ENCODE results near the gene LMCD1.

Gene LMCD1

GRCh38 chr3:8597219-8597853, 95.7 kb downstream of the LMCD1 start:
- H3K36me3 ChIP-seq: no peaks in the 10 kb centered on the region

GRCh38 chr3:8599146-8599545, 97.5 kb downstream of the LMCD1 start:
- Histone ChIP-seq H3K4me1 (no peaks in the 10 kb centered on the region), H3K4me3 (ENCODE audit: low read depth, low read length) (no peak overlapping the region), H3K9me3 (no peaks in the 10 kb centered on the region), H3K27me3 (no peaks in the 10 kb centered on the region), H3K36me3 (no peaks in the 10 kb centered on the region)
- TF ChIP-seq, protein P1, sequence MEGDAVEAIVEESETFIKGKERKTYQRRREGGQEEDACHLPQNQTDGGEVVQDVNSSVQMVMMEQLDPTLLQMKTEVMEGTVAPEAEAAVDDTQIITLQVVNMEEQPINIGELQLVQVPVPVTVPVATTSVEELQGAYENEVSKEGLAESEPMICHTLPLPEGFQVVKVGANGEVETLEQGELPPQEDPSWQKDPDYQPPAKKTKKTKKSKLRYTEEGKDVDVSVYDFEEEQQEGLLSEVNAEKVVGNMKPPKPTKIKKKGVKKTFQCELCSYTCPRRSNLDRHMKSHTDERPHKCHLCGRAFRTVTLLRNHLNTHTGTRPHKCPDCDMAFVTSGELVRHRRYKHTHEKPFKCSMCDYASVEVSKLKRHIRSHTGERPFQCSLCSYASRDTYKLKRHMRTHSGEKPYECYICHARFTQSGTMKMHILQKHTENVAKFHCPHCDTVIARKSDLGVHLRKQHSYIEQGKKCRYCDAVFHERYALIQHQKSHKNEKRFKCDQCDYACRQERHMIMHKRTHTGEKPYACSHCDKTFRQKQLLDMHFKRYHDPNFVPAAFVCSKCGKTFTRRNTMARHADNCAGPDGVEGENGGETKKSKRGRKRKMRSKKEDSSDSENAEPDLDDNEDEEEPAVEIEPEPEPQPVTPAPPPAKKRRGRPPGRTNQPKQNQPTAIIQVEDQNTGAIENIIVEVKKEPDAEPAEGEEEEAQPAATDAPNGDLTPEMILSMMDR (IDR thresholded peaks at IDR 0.05; ENCODE audit: low read depth, low read length): no peak
- DNase-seq: no peak

More at GRCh38 chr3:8597219-8597853, 95.7 kb downstream of the LMCD1 start:
- H3K27me3 ChIP-seq: no peaks in the 10 kb centered on the region
- H3K9me3 ChIP-seq: no peaks in the 10 kb centered on the region
- no peak for DNase-seq
- TF ChIP-seq, protein P1 (IDR thresholded peaks at IDR 0.05; ENCODE audit: low read depth, low read length): no peak
- H3K4me1 ChIP-seq: no peaks in the 10 kb centered on the region
- H3K4me3 ChIP-seq (ENCODE audit: low read depth, low read length): no peak overlapping the region

DNA sequence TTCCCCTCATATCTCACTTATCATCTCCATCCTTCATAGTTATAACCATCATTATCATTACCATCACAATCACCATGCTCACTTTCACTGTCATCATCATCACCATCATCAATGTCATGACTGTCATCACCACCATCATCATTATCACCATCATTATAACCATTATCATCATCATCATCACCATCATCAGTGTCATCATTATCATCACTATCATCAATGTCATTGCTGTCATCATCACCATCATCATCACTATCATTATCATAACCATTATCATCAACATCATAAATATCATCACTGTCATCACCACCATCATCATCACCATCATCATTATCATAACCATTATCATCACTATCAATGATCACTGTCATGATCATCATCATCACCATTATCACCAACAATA, 98.8 kb downstream of the LMCD1 start:
- no peaks in the 10 kb centered on the region for H3K4me1 ChIP-seq
- no peaks in the 10 kb centered on the region for H3K9me3 ChIP-seq
- DNase-seq: no peak
- no peaks in the 10 kb centered on the region for H3K27me3 ChIP-seq
- H3K4me3 ChIP-seq (ENCODE audit: low read depth, low read length): no peak overlapping the region
- H3K36me3 ChIP-seq: no peaks in the 10 kb centered on the region
- TF ChIP-seq, protein P1 (IDR thresholded peaks at IDR 0.05; ENCODE audit: low read depth, low read length): no peak

- Histone ChIP-seq H3K27me3 (no peaks in the 10 kb centered on the region), H3K9me3 (no peaks in the 10 kb centered on the region), H3K4me1 (peaks cover 6% of the 10 kb centered on the region; the same call in 1 of the 2 replicates), H3K36me3 (no peaks in the 10 kb centered on the region), H3K4me3 (ENCODE audit: low read depth, low read length) (no peak overlapping the region)
- TF ChIP-seq, protein P1 (IDR thresholded peaks at IDR 0.05; ENCODE audit: low read depth, low read length): no peak
- no peak for DNase-seq
Measured at GRCh38 chr3:8603115-8603710, 101.6 kb downstream of the LMCD1 start.

DNA sequence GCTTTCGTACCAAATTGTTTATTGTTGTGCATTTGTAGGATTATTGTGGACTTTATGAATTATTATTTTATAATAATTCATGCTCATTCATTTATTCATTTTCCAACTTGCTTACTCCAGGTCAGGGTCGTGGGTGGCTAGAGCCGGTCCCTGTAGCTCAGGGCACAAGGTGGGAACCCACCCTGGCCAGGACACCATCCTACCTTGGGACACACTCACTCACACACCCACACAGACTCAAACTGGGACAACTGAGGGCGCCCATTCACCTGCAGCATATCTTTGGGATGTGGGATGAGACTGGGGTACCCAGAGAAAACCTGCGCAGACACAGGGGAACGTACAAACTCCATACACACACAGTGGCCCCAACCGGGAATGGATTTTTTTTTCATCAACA, 102.4 kb downstream of the LMCD1 start:
- Histone ChIP-seq H3K9me3 (no peaks in the 10 kb centered on the region), H3K4me1 (peaks cover 6% of the 10 kb centered on the region; the same call in 1 of the 2 replicates), H3K27me3 (no peaks in the 10 kb centered on the region), H3K4me3 (ENCODE audit: low read depth, low read length) (no peak overlapping the region), H3K36me3 (no peaks in the 10 kb centered on the region)
- DNase-seq: no peak
- TF ChIP-seq, protein P1 (IDR thresholded peaks at IDR 0.05; ENCODE audit: low read depth, low read length): no peak

DNA sequence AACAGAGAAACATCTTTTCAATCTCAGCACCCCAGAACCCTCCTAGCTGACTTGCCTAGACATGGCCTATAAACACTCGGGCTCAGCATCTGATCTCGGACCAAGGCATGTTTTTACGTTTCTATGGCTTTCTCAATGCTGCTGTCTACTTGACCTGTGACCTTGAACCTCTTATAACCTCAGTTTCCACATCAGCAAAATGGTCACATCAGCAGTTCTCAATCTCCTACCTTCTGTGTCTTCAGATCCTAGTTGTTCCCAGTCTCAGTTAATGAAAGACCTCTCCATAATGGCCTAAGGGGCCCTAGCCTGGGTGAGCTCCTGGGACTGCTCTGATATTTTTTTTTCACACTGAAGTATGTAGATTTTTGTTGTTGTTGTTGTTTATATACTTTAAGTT, 103.4 kb downstream of the LMCD1 start:
- Histone ChIP-seq H3K9me3 (no peaks in the 10 kb centered on the region), H3K36me3 (no peaks in the 10 kb centered on the region), H3K27me3 (no peaks in the 10 kb centered on the region), H3K4me1 (peaks cover 6% of the 10 kb centered on the region; the same call in 1 of the 2 replicates), H3K4me3 (ENCODE audit: low read depth, low read length) (no peak overlapping the region)
- no peak for DNase-seq
- TF ChIP-seq, protein P1 (IDR thresholded peaks at IDR 0.05; ENCODE audit: low read depth, low read length): no peak
